A673 (cell line): ENCODE measurements around the gene HMGCL. TPM values are rescaled to one million over a fixed set of nuclear protein-coding genes. Genes with fewer than 3 reads are reported as not detected.

ENCODE experiments used
- BruUV-seq: library from RNA; stranded (reverse); fragments of 400-500 nt; replicated peaks from 2 replicates; lab custom pipeline; 2021; lab: Mats Ljungman, UMichigan
- CTCF ChIA-PET: fragments of 300-600 bp; sonication (Branson Sonifier 250); formaldehyde crosslinking; loops from one replicate; lab custom pipeline; 2022; ENCODE audit warnings: antibody characterized with exemption; lab: Charles Lee
- POLR2A ChIA-PET: fragments of 300-600 bp; sonication (Branson Sonifier 250); formaldehyde crosslinking; loops from one replicate; lab custom pipeline; 2022; ENCODE audit warnings: antibody characterized with exemption; ENCODE audit not compliant: low non-redundant PET; lab: Charles Lee
- DNase-seq: peaks from one replicate; pipeline ENCODE4 v3.0.0-alpha.2; 2015; ENCODE audit warnings: low spot score
- H3K27ac ChIP-seq: fragments of 200-600 bp; sonication (generic); 2 replicates; pipeline ENCODE4 v1.5.1; 2016; ENCODE audit warnings: mixed run types, low read depth, mild to moderate bottlenecking, mixed read lengths, antibody characterized with exemption, low read length; ENCODE audit not compliant: poor library complexity, severe bottlenecking
- H3K27me3 ChIP-seq: fragments of 200-600 bp; sonication (generic); replicated peaks from 2 replicates; pipeline ENCODE4 v1.6.1; 2017; ENCODE audit warnings: mixed run types, low read depth, mild to moderate bottlenecking, mixed read lengths, antibody characterized with exemption, low read length; ENCODE audit not compliant: insufficient read depth, poor library complexity
- H3K36me3 ChIP-seq: fragments of 200-600 bp; sonication (generic); 2 replicates; pipeline ENCODE4 v1.6.1; 2016; ENCODE audit warnings: mixed run types, mild to moderate bottlenecking, mixed read lengths, antibody characterized with exemption, low read length; ENCODE audit not compliant: insufficient read depth, poor library complexity, severe bottlenecking
- H3K4me1 ChIP-seq: fragments of 200-600 bp; sonication (generic); 2 replicates; pipeline ENCODE4 v1.6.1; 2017; ENCODE audit warnings: mixed run types, mild to moderate bottlenecking, mixed read lengths, antibody characterized with exemption, low read length; ENCODE audit not compliant: insufficient read depth, poor library complexity, severe bottlenecking
- H3K4me3 ChIP-seq: fragments of 200-600 bp; sonication (generic); 2 replicates; pipeline ENCODE4 v1.5.1; 2016; ENCODE audit warnings: low read depth, mixed run types, mild to moderate bottlenecking, mixed read lengths, low read length; ENCODE audit not compliant: poor library complexity, severe bottlenecking
- H3K9me3 ChIP-seq: fragments of 200-600 bp; sonication (generic); 2 replicates; pipeline ENCODE4 v1.6.1; 2016; ENCODE audit warnings: mixed run types, low read depth, mild to moderate bottlenecking, mixed read lengths, antibody characterized with exemption, low read length; ENCODE audit not compliant: poor library complexity, severe bottlenecking
- CTCF ChIP-seq: fragments of 300-800, 200-600 bp; sonication (generic); conservative IDR thresholded peaks from 2 replicates; pipeline ENCODE4 v1.5.1; 2017; ENCODE audit warnings: low read depth, mild to moderate bottlenecking, antibody characterized with exemption, low read length, moderate library complexity, mixed read lengths
- EZH2 ChIP-seq: fragments of 200-600 bp; sonication (generic); IDR thresholded peaks from 2 replicates; pipeline ENCODE4 v1.6.1; 2017; ENCODE audit warnings: borderline replicate concordance, low read depth, mild to moderate bottlenecking, mixed read lengths, antibody characterized with exemption, low read length; ENCODE audit not compliant: poor library complexity, severe bottlenecking
- intact Hi-C: fragments of 100-400 bp; cut with micrococcal nuclease; formaldehyde crosslinking; loops from one replicate; pipeline ENCODE4 v1.10.0; 2022; ENCODE audit not compliant: unreplicated experiment
- total RNA-seq: library from RNA; stranded (reverse); gene quantifications from 2 replicates; pipeline ENCODE4 v1.2.3, GENCODE V29; 2021

Gene HMGCL
- total RNA-seq, 1 experiment from 2014 or later, result 13.9 TPM

DNA sequence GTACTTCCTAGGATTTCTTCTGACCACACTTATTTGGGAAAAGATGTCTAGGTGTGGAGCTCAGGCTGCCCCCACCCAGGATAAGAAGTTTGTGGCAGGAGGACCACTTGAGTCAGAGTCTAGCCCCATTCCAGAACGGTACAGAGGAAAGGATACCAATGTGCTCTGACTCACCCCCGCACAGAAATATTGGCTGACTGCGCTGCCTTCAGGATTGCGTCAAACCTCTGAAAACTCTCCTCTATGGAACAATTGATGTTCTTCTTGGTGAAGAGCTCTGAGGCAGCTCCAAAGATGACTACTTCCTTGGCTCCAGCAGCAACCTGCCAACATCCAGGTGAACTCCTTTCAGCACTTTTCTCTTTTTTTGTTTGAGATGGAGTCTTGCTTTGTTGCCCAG, 11.2 kb downstream of the HMGCL start:
- Histone ChIP-seq H3K27me3 (no peaks in the 10 kb centered on the region), H3K4me1 (no peaks in the 10 kb centered on the region), H3K4me3 (no peak overlapping the region), H3K36me3 (no peaks in the 10 kb centered on the region), H3K9me3 (no peaks in the 10 kb centered on the region), H3K27ac (no peak overlapping the region)
- POLR2A ChIA-PET, result interaction anchor here (0.6 kb wide), 1 partner anchor 764 kb away, joined by 12 read pairs; no protein-coding TSS in a partner anchor
- intact Hi-C loops, result no loop called here
- no peak for DNase-seq
- TF ChIP-seq CTCF, result no peak
- no peak for TF ChIP-seq EZH2
- no TSS peak for BruUV-seq
- CTCF ChIA-PET, result interaction anchor here (1.0 kb wide), 1 partner anchor 103 kb away, joined by 3 read pairs; no protein-coding TSS in a partner anchor

DNA sequence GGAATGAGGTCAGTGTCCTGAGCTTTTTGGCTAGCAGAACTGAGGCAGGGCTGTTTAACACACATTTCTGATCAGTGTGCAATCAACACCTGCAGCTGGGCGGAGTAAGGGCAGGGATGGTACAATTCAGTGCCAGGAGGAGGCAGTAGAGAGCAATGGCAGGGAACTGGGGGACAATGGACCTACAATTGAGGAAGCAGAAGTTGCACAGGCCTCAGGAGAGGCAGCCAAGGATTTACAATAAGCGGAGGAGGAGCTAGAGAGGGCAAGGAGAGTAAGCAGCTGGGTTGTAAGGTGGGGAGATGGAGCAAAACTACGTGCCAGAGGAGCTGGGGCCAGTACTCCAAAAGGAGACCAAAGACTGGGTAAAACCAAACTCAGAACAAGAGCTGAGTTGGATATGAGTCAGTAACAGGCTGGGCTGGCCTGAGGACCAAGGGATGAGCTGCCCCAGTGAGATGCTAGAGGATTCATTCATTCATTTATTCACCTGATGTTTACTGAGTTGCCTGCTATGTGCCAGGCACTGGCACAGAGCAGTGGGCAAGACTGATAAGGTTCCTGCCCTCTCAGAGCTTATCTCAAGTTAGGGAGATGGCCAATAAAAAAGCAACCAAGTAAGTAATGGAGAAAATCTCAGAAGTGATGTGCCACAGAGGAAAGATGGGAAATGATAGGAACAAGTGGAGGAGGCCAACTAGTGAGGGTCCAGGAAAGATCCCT, 14.2 kb downstream of the HMGCL start:
- no peak overlapping the region for H3K4me3 ChIP-seq
- no peaks in the 10 kb centered on the region for H3K36me3 ChIP-seq
- ChIA-PET POLR2A (no interaction called here), CTCF (interaction anchor here (0.6 to 2.4 kb wide), 5 partner anchors 15 to 217 kb away, joined by 4 to 20 read pairs (median 5); partner anchors contain the start of gene HMGCL)
- H3K9me3 ChIP-seq, result no peaks in the 10 kb centered on the region
- TF ChIP-seq EZH2, result no peak
- TF ChIP-seq CTCF, result peak; percentile 81
- intact Hi-C loops, result no loop called here
- no TSS peak for BruUV-seq
- no peaks in the 10 kb centered on the region for H3K4me1 ChIP-seq
- no peak overlapping the region for H3K27ac ChIP-seq
- DNase-seq, result peak; percentile 70
- no peaks in the 10 kb centered on the region for H3K27me3 ChIP-seq

DNA sequence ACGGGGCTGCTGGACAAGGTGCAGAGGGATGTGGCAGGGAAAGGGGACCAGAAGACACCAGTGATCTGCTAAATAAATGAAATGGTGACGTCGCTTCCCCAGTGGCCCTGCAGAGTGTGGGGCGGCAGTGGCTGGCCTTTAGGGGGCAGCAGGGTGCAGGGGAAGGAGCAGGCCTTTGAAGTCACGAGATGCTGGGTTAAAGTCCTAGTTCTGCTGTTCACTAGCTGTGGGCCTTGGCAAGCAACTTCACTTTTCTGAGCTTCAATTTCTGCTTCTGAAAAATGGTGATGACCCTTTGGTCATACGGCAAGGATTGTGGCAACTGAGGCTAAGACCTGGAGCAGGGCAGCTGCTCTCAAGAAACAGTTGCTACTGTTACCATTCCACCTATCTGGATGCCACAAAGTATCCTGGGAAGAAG, 15.5 kb downstream of the HMGCL start:
- intact Hi-C loops, result loop anchor here (5.0 kb wide), 1 partner anchor 108 kb away; no protein-coding TSS in a partner anchor

More for the DNA sequence above, 15.5 kb downstream of the HMGCL start:
- H3K27me3 ChIP-seq, result no peaks in the 10 kb centered on the region
- BruUV-seq, result no TSS peak
- CTCF ChIA-PET, result interaction anchor here (0.9 to 2.4 kb wide), 5 partner anchors 8 to 218 kb away, joined by 3 to 20 read pairs (median 4); partner anchors contain the start of genes HMGCL and PITHD1
- POLR2A ChIA-PET, result no interaction called here
- no peaks in the 10 kb centered on the region for H3K9me3 ChIP-seq
- no peak overlapping the region for H3K4me3 ChIP-seq
- peak; percentile 89 for DNase-seq
- H3K27ac ChIP-seq, result no peak overlapping the region
- H3K36me3 ChIP-seq, result no peaks in the 10 kb centered on the region
- H3K4me1 ChIP-seq, result no peaks in the 10 kb centered on the region
- TF ChIP-seq EZH2, result no peak
- TF ChIP-seq CTCF, result peak; percentile 87
